Pancreas (tissue), 10 donors: ENCODE measurements around the gene VSIR. TPM values are rescaled to one million over a fixed set of nuclear protein-coding genes. Genes with fewer than 3 reads are reported as not detected.

Source experiments
- ATAC-seq, 4 donors: fragments of 200-7000 bp; cut with Tn5 transposase; one replicate each; pipeline versions ENCODE4 v1.8.0 to v1.9.1; 2020; ENCODE audit warnings: mild to moderate bottlenecking in 4 of 4, moderate library complexity in 4 of 4
- DNase-seq, 6 donors: peaks; one replicate each; pipeline ENCODE4 v3.0.0-alpha.2; 2020
- FAIRE-seq: peaks from 2 replicates; lab custom pipeline; 2012; peaks lifted over from hg19 to GRCh38; lab: Jason Lieb, UNC
- H3K27ac ChIP-seq, 4 donors: fragments of 200-600 bp; sonication (generic); 1 replicate in 3 of 4; 2 replicates in 1 of 4; pipeline versions ENCODE4 v1.5.0 to v1.8.0; 2020
- H3K27me3 ChIP-seq, 4 donors: fragments of 200-600 bp; one replicate each; pipeline ENCODE4 v1.8.0; 2021
- H3K36me3 ChIP-seq, 3 donors: fragments of 200-600 bp; sonication (generic) in 1 of 3; one replicate each; pipeline versions ENCODE4 v1.5.0 to v1.8.0; 2020 to 2021
- H3K4me1 ChIP-seq, 3 donors: fragments of 200-600 bp; one replicate each; pipeline ENCODE4 v1.8.0; 2021
- H3K4me3 ChIP-seq, 4 donors: fragments of 200-600 bp; sonication (generic) in 2 of 4; one replicate each; pipeline versions ENCODE4 v1.5.0 to v1.8.0; 2020 to 2021
- H3K9me3 ChIP-seq, 4 donors: fragments of 200-600 bp; one replicate each; pipeline ENCODE4 v1.8.0; 2021
- CTCF ChIP-seq, 4 donors: fragments of 200-600 bp; sonication (generic) in 3 of 4; IDR thresholded peaks; one replicate each; pipeline versions ENCODE4 v1.5.0 to v1.8.0; 2021; ENCODE audit warnings: antibody characterized with exemption in 4 of 4
- WGBS, 2 donors: extraction: QIAGEN DNeasy Blood & Tissue Kit; methylation state at CpG; one replicate each; pipeline ENCODE4 v1.1.7; 2013; 5-methylcytosine and 5-hydroxymethylcytosine counted together
- intact Hi-C, 3 donors: fragments of 100-400 bp; cut with DNase I; formaldehyde crosslinking; loops; one replicate each; pipeline versions ENCODE4 v1.11.1 to v1.14.2; 2022
- polyA plus RNA-seq, 2 donors: library from polyadenylated mRNA; stranded (reverse); fragments of 200-250 nt; gene quantifications; one replicate each; pipeline ENCODE4 v1.2.3, GENCODE V29; 2013
- total RNA-seq, 6 donors: library from RNA; stranded (reverse); fragmentation: NEBNext Ultra II Directional in 4 of 6; extraction: Animal tissue kit (Norgen Biotek cat#: 25700) in 4 of 6; gene quantifications; one replicate each; pipeline versions ENCODE4 v1.2.1 to v1.2.4, GENCODE V29; 2021 to 2023
- donor health status: healthy with polysubstance abuse.
- donor health status: DM: no; HTN: no; CAD: no; lungs with moderate emphysema.
- donor health status: DM: no; HTN: no; CAD: no.
- donor health status: control.
- donor health status: control.
- donor health status: Bipolar disorder and iron deficiency.
- donor health status: DM: yes; HTN: yes; CAD: no.
- donor health status: DM: no; HTN: no; CAD: no.
- donor health status: DM: no; HTN: no; CAD: no.
- donor health status: DM: yes; HTN: yes; CAD: no.

Gene VSIR
- total and polyA plus RNA-seq, 8 donors, result 3.7 to 27.6 (median 9.3) TPM

- TF ChIP-seq CTCF (IDR thresholded peaks at IDR 0.05), result no peak
- no peaks in the 10 kb centered on the region for H3K36me3 ChIP-seq
- intact Hi-C loops, result no loop called here
- H3K4me3 ChIP-seq, result no peak overlapping the region
- H3K9me3 ChIP-seq, result no peaks in the 10 kb centered on the region
- no peak overlapping the region for H3K27ac ChIP-seq
- ATAC-seq (no peak), FAIRE-seq (no peak), DNase-seq (no peak)
- no peaks in the 10 kb centered on the region for H3K27me3 ChIP-seq
- 86 to 90% methylated on average over 12 of the region's 12 CpGs for WGBS, 2 donors
- H3K4me1 ChIP-seq, result peaks cover 0 to 4% (median 3%) of the 10 kb centered on the region in 3 donors
These were observed 41.5 kb downstream of the VSIR start for GRCh38 chr10:71731791-71732190.

- 51 to 53% methylated on average over 10 of the region's 10 CpGs for WGBS, 2 donors
- Histone ChIP-seq H3K9me3 (no peaks in the 10 kb centered on the region), H3K36me3 (no peaks in the 10 kb centered on the region), H3K4me1 (peaks cover 0 to 4% (median 3%) of the 10 kb centered on the region in 3 donors), H3K27ac (peak overlapping the region in 3 of 4 donors; percentile 33 to 72 (median 63)), H3K4me3 (no peak overlapping the region), H3K27me3 (no peaks in the 10 kb centered on the region)
- TF ChIP-seq CTCF (IDR thresholded peaks at IDR 0.05), result no peak
- FAIRE-seq (no peak), DNase-seq (peak in 5 of 6 donors; percentile 16 to 57 (median 49)), ATAC-seq (peak in 3 of 4 donors; percentile 56 to 71 (median 70))
- intact Hi-C loops, result no loop called here
These were observed 44.1 kb downstream of the VSIR start for GRCh38 chr10:71729161-71729636.

GRCh38 chr10:71727738-71728737 is 45.3 kb downstream of the VSIR start:
- 40 to 41% methylated on average over 8 of the region's 8 CpGs for WGBS, 2 donors
- peak in 3 of 4 donors; percentile 56 to 67 (median 62) for ATAC-seq
- no peaks in the 10 kb centered on the region for H3K9me3 ChIP-seq
- TF ChIP-seq CTCF (IDR thresholded peaks at IDR 0.05), result no peak
- peak overlapping the region; percentile 17 to 72 (median 62) for H3K27ac ChIP-seq
- no peaks in the 10 kb centered on the region for H3K27me3 ChIP-seq
- no peaks in the 10 kb centered on the region for H3K36me3 ChIP-seq
- intact Hi-C loops, result no loop called here
- peak in 3 of 6 donors; percentile 34 to 59 (median 37) for DNase-seq
- no peak overlapping the region for H3K4me3 ChIP-seq
- no peak for FAIRE-seq
- peaks cover 0 to 4% (median 3%) of the 10 kb centered on the region in 3 donors for H3K4me1 ChIP-seq

- WGBS, 2 donors, result 67 to 68% methylated on average over 12 of the region's 12 CpGs
- H3K27me3 ChIP-seq, result no peaks in the 10 kb centered on the region
- TF ChIP-seq CTCF (IDR thresholded peaks at IDR 0.05), result no peak
- DNase-seq (no peak), ATAC-seq (peak in 3 of 4 donors; percentile 3 to 15 (median 7)), FAIRE-seq (no peak)
- H3K4me1 ChIP-seq, result peaks cover 0 to 4% (median 3%) of the 10 kb centered on the region in 3 donors
- H3K4me3 ChIP-seq, result no peak overlapping the region
- intact Hi-C loops, result no loop called here
- H3K36me3 ChIP-seq, result no peaks in the 10 kb centered on the region
- H3K9me3 ChIP-seq, result no peaks in the 10 kb centered on the region
- peak overlapping the region; percentile 17 to 72 (median 62) for H3K27ac ChIP-seq
These were observed 46.1 kb downstream of the VSIR start for GRCh38 chr10:71727105-71727737.
